Left forelimb (tissue), 1 donor: ENCODE data around the gene SLC16A8.

Experiments
- DNase-seq: peaks from one replicate; pipeline ENCODE4 v3.0.0-alpha.2; 2018; ENCODE audit warnings: low spot score

Gene SLC16A8

GRCh38 chr22:38111925-38112355 lies 28.0 kb upstream of the SLC16A8 start:
- DNase-seq: no peak

GRCh38 chr22:38110863-38111852 lies 27.2 kb upstream of the SLC16A8 start:
- no peak for DNase-seq

- DNase-seq: no peak
Measured at GRCh38 chr22:38110008-38110862, 26.3 kb upstream of the SLC16A8 start, which contains the start of gene BAIAP2L2. Gene BAIAP2L2 (minus strand): TSS chr22:38110684. CDS start chr22:38110525, 159 bp downstream.

GRCh38 chr22:38109371-38110001 lies 25.5 kb upstream of the SLC16A8 start:
- no peak for DNase-seq

- DNase-seq: no peak
Measured at GRCh38 chr22:38108561-38109319, 24.8 kb upstream of the SLC16A8 start.

- DNase-seq: no peak
Measured at GRCh38 chr22:38107692-38108515, 23.9 kb upstream of the SLC16A8 start.

- no peak for DNase-seq
Measured at GRCh38 chr22:38106814-38107578, 23.0 kb upstream of the SLC16A8 start.

- DNase-seq: no peak
Measured at GRCh38 chr22:38104084-38104483, 20.1 kb upstream of the SLC16A8 start.

GRCh38 chr22:38103641-38104040 lies 19.7 kb upstream of the SLC16A8 start:
- DNase-seq: no peak

- no peak for DNase-seq
Measured at GRCh38 chr22:38098410-38099249, 14.6 kb upstream of the SLC16A8 start.

- no peak for DNase-seq
Measured at GRCh38 chr22:38097557-38098409, 13.8 kb upstream of the SLC16A8 start.

- DNase-seq: no peak
Measured at GRCh38 chr22:38097058-38097457, 13.1 kb upstream of the SLC16A8 start.

- no peak for DNase-seq
Measured at GRCh38 chr22:38089474-38089851, 5.5 kb upstream of the SLC16A8 start.

GRCh38 chr22:38088629-38089473 lies 4.9 kb upstream of the SLC16A8 start:
- no peak for DNase-seq

- DNase-seq: no peak
Measured at GRCh38 chr22:38087855-38088254, 3.9 kb upstream of the SLC16A8 start.

- no peak for DNase-seq
Measured at GRCh38 chr22:38086942-38087341, 3.0 kb upstream of the SLC16A8 start.
